Prostate gland (tissue), 2 donors: Measurements from ENCODE around the gene CCR2.

Experiments used
- POLR2A ChIP-seq: fragments of 450-650 bp; IDR thresholded peaks from one replicate; pipeline ENCODE4 v1.6.1; 2016; ENCODE audit warnings: antibody characterized with exemption, mild to moderate bottlenecking
- POLR2AphosphoS5 ChIP-seq: sonication (generic); formaldehyde crosslinking; IDR thresholded peaks from one replicate; pipeline ENCODE4 v1.6.1; 2017; ENCODE audit warnings: antibody characterized with exemption
- TF ChIP-seq, protein P1 (sequence below), 4 experiments: fragments of 200-600 bp in 2 of 4; fragments of 450-650 bp in 2 of 4; sonication (generic) in 2 of 4; IDR thresholded peaks; 1 replicate in 3 of 4; 2 replicates in 1 of 4; pipeline ENCODE4 v1.5.1; 2016 to 2019; ENCODE audit warnings: antibody characterized with exemption in 4 of 4, mild to moderate bottlenecking in 2 of 4, moderate library complexity in 2 of 4

DNA sequence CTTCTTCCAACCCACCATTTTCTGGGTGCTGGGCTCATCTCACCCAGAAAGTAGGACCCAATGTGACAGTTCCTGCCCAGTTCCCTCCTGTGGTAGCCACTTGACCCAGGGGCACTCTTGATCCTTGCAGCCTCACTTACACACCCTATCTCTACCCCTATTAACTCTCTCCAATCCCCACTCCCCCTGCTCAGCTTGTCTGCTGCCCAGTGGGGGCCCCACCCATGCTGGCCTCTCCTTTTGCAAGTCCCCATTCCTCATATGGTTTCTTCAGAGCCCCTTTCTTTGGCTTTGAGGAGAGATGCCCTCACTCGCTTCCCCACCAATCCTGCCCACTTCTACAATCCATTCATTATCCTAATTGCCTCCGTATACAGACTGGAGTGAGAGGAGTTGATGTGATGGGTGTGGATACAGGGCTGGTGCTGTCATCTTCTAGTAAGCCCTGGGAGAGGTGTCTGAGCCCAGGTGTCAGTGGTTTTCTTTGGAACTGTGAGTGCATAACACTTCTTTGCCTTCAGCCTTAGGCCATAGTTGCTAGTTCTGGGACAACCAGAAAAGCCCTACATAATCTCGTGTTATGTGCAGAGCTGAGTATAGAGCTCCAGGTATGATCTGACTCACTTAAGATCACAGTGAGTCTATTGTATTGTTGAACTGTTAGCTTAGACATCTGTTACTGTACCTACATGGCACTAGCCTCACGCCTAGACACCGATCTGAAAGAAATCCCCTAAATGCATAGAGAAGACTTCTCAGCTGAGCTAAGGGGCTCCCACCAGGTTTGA is 12.0 kb downstream of the CCR2 start:
- TF ChIP-seq, protein P1, sequence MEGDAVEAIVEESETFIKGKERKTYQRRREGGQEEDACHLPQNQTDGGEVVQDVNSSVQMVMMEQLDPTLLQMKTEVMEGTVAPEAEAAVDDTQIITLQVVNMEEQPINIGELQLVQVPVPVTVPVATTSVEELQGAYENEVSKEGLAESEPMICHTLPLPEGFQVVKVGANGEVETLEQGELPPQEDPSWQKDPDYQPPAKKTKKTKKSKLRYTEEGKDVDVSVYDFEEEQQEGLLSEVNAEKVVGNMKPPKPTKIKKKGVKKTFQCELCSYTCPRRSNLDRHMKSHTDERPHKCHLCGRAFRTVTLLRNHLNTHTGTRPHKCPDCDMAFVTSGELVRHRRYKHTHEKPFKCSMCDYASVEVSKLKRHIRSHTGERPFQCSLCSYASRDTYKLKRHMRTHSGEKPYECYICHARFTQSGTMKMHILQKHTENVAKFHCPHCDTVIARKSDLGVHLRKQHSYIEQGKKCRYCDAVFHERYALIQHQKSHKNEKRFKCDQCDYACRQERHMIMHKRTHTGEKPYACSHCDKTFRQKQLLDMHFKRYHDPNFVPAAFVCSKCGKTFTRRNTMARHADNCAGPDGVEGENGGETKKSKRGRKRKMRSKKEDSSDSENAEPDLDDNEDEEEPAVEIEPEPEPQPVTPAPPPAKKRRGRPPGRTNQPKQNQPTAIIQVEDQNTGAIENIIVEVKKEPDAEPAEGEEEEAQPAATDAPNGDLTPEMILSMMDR (IDR thresholded peaks at IDR 0.05) = no peak
- TF ChIP-seq POLR2AphosphoS5 (no peak), POLR2A (no peak)
